Caco-2 (cell line): ENCODE measurements around the gene CCL8. TPM values are rescaled to one million over a fixed set of nuclear protein-coding genes. Genes with fewer than 3 reads are reported as not detected.

Experiments
- BruUV-seq: library from RNA; stranded (reverse); fragments of 400-500 nt; replicated peaks from 2 replicates; lab custom pipeline; 2021; lab: Mats Ljungman, UMichigan
- CTCF ChIA-PET: fragments of 300-600 bp; sonication (Branson Sonifier 250); formaldehyde crosslinking; loops from one replicate; lab custom pipeline; 2022; ENCODE audit warnings: antibody characterized with exemption; lab: Charles Lee
- POLR2A ChIA-PET: fragments of 300-600 bp; sonication (Branson Sonifier 250); formaldehyde crosslinking; loops from one replicate; lab custom pipeline; 2022; ENCODE audit warnings: antibody characterized with exemption; lab: Charles Lee
- DNase-seq, 2 experiments: peaks; one replicate each; pipeline versions ENCODE4 v3.0.0 to v3.0.0-alpha.2; 2020 to 2022
- H3K27me3 ChIP-seq: replicated peaks from 2 replicates; pipeline ENCODE4 v1.6.0; 2011; ENCODE audit warnings: low read length; ENCODE audit not compliant: control insufficient read depth, insufficient read depth
- H3K36me3 ChIP-seq: 2 replicates; pipeline ENCODE4 v1.5.1; 2011; ENCODE audit warnings: low read length; ENCODE audit not compliant: control insufficient read depth, insufficient read depth
- H3K4me1 ChIP-seq: fragments of 250-450 bp; sonication (Bioruptor Pico); 2 replicates; pipeline ENCODE4 v1.5.1; 2020; ENCODE audit warnings: mild to moderate bottlenecking
- H3K4me3 ChIP-seq: 2 replicates; pipeline ENCODE4 v1.5.1; 2011; ENCODE audit warnings: low read depth, mild to moderate bottlenecking, control low read depth, low read length
- H3K9me3 ChIP-seq: fragments of 250-450 bp; sonication (Bioruptor Pico); 2 replicates; pipeline ENCODE4 v1.5.1; 2020; ENCODE audit warnings: mild to moderate bottlenecking, moderate library complexity
- H3K27ac Mint-ChIP-seq: one replicate; pipeline ENCODE4 v1.8.0; 2022; ENCODE audit warnings: mixed read lengths; ENCODE audit not compliant: unreplicated experiment
- H3K27me3 Mint-ChIP-seq: one replicate; pipeline ENCODE4 v1.8.0; 2022; ENCODE audit warnings: mixed read lengths; ENCODE audit not compliant: insufficient read depth, unreplicated experiment
- H3K36me3 Mint-ChIP-seq: one replicate; pipeline ENCODE4 v1.8.0; 2022; ENCODE audit warnings: mild to moderate bottlenecking, mixed read lengths; ENCODE audit not compliant: insufficient read depth, unreplicated experiment
- H3K4me1 Mint-ChIP-seq: one replicate; pipeline ENCODE4 v1.8.0; 2022; ENCODE audit warnings: low read depth, mixed read lengths; ENCODE audit not compliant: unreplicated experiment
- H3K4me3 Mint-ChIP-seq: one replicate; pipeline ENCODE4 v1.8.0; 2022; ENCODE audit warnings: mild to moderate bottlenecking, moderate library complexity, mixed read lengths; ENCODE audit not compliant: unreplicated experiment
- H3K9me3 Mint-ChIP-seq: one replicate; pipeline ENCODE4 v1.8.0; 2022; ENCODE audit warnings: mixed read lengths; ENCODE audit not compliant: unreplicated experiment
- CTCF ChIP-seq, 2 experiments: fragments of 200-600 bp in 1 of 2; IDR thresholded peaks; 1 replicate in 1 of 2; 2 replicates in 1 of 2; pipeline versions ENCODE4 v1.5.1 to v1.8.0; 2011 to 2022; ENCODE audit warnings: antibody characterized with exemption in 1 of 2, control low read depth in 1 of 2, inconsistent platforms in 1 of 2, low read depth in 1 of 2, low read length in 1 of 2, mild to moderate bottlenecking in 1 of 2, moderate library complexity in 1 of 2; ENCODE audit not compliant: insufficient read depth in 1 of 2, severe bottlenecking in 1 of 2, unreplicated experiment in 1 of 2
- intact Hi-C: fragments of 100-400 bp; cut with micrococcal nuclease; formaldehyde crosslinking; loops from one replicate; pipeline ENCODE4 v1.10.0; 2022; ENCODE audit not compliant: unreplicated experiment
- total RNA-seq: library from RNA; stranded (reverse); gene quantifications from 2 replicates; pipeline ENCODE4 v1.2.3, GENCODE V29; 2022

The CCL8 gene
- total RNA-seq, 1 experiment from 2014 or later = not detected

DNA sequence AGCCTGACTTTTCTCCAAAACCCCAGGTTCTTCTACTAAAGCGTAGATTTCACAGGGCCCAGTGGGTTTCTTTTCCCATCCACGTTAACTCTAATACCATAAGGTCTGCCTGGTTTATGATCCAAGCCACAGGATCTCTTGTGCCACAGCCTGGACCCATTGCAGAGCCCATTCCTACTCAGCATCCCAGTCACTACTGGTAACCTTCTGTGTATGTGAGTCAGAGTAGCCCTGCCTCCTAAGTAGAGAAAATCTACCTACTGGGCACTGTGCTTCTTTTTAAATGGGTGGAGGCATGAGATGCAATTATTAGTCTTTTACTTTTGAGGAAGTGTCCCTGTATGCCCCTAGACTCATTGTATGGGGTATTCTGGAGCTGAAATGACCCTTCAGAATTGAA, 20.2 kb upstream of the CCL8 start:
- TF ChIP-seq CTCF (IDR thresholded peaks at IDR 0.05; ENCODE audit: insufficient read depth in 1 of 2, low read depth in 1 of 2, low read length in 1 of 2, severe bottlenecking in 1 of 2, unreplicated experiment in 1 of 2) = no peak
- no peaks in the 10 kb centered on the region for H3K4me1 Mint-ChIP-seq
- Histone ChIP-seq H3K9me3 (no peaks in the 10 kb centered on the region), H3K4me3 (no peak overlapping the region), H3K27me3 (no peaks in the 10 kb centered on the region), H3K4me1 (no peaks in the 10 kb centered on the region), H3K36me3 (no peaks in the 10 kb centered on the region)
- BruUV-seq = no TSS peak
- no peaks in the 10 kb centered on the region for H3K36me3 Mint-ChIP-seq
- CTCF ChIA-PET = interaction anchor here (0.6 kb wide), 1 partner anchor 59 kb away, joined by 4 read pairs; no protein-coding TSS in a partner anchor
- no peaks in the 10 kb centered on the region for H3K27me3 Mint-ChIP-seq
- no peak overlapping the region for H3K27ac Mint-ChIP-seq
- no peaks in the 10 kb centered on the region for H3K9me3 Mint-ChIP-seq
- POLR2A ChIA-PET = no interaction called here
- intact Hi-C loops = no loop called here
- H3K4me3 Mint-ChIP-seq = no peak overlapping the region
- DNase-seq = no peak

DNA sequence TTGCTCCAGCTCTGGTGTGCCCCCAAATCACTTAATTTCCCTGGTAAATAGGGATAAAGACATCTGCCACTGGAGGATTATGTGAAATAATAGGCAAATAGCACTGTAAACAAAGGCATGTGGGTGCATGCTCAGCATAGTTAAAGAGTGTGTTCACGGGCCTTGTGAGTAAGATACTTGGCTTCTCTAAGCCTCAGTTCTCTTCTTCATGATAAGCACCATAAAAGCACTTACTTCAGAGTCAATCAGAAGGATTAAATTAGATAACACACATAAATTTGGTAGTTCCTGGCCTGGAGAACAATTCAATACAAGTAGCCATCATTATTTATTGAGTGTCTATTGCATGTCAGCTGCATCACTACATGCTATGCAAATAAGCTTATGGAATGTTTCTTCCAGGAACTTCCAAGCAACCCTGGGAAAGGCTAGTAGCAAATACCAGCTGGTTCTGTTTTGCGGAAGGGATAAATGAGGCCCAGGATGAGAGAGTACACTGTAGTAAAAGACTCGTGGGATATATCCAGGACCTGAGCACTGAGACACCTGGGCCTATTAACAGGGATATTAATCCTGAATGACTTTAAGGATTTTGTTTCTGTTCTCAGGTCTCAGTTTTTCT, 19.2 kb upstream of the CCL8 start:
- Mint-ChIP-seq H3K9me3 (no peaks in the 10 kb centered on the region), H3K4me1 (no peaks in the 10 kb centered on the region), H3K27ac (no peak overlapping the region), H3K27me3 (no peaks in the 10 kb centered on the region), H3K4me3 (no peak overlapping the region), H3K36me3 (no peaks in the 10 kb centered on the region)
- no peak for DNase-seq
- intact Hi-C loops = no loop called here
- Histone ChIP-seq H3K36me3 (no peaks in the 10 kb centered on the region), H3K9me3 (no peaks in the 10 kb centered on the region), H3K4me3 (no peak overlapping the region), H3K4me1 (no peaks in the 10 kb centered on the region), H3K27me3 (no peaks in the 10 kb centered on the region)
- CTCF ChIA-PET = no interaction called here
- POLR2A ChIA-PET = no interaction called here
- TF ChIP-seq CTCF (IDR thresholded peaks at IDR 0.05; ENCODE audit: insufficient read depth in 1 of 2, low read depth in 1 of 2, low read length in 1 of 2, severe bottlenecking in 1 of 2, unreplicated experiment in 1 of 2) = no peak
- BruUV-seq = no TSS peak

DNA sequence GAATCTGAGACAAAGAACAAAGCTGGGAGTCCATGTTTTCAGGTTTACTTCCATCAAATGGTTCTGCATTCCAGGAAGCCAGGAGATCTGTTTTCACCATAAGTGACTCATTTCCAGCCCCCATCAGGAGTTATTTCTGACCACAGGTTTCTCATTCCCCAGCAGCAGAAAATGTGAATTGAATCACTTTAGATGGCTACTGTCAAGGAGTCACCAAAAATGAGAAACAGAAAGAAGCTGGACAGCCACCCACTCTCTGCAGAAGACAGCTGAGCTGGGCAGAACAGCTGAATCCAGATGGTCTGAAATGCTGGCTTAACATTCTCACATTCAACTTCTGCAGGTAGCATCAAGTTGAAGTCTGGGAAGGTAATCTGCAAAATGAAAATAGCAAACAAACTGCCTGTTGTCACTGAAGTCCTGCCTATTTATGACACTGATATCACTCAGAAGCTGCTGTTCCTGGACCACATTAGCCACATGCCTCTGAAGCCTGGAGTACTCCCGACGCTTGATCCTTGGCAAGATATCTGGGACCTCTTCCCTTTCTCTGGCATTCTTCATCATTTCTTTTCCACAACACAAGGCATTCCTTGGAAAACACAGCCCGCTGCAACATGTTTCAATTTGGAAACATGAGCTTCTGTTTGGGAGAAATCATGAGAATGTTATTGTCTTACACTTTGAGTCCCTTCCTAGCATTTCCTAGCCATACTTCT, 18.4 kb upstream of the CCL8 start:
- intact Hi-C loops = no loop called here
- H3K9me3 Mint-ChIP-seq = no peaks in the 10 kb centered on the region
- H3K4me1 Mint-ChIP-seq = no peaks in the 10 kb centered on the region
- no peaks in the 10 kb centered on the region for H3K27me3 ChIP-seq
- no peak for DNase-seq
- POLR2A ChIA-PET = no interaction called here
- no peaks in the 10 kb centered on the region for H3K27me3 Mint-ChIP-seq
- H3K4me3 Mint-ChIP-seq = no peak overlapping the region
- H3K36me3 ChIP-seq = no peaks in the 10 kb centered on the region
- CTCF ChIA-PET = no interaction called here
- TF ChIP-seq CTCF (IDR thresholded peaks at IDR 0.05; ENCODE audit: insufficient read depth in 1 of 2, low read depth in 1 of 2, low read length in 1 of 2, severe bottlenecking in 1 of 2, unreplicated experiment in 1 of 2) = no peak
- BruUV-seq = no TSS peak
- no peaks in the 10 kb centered on the region for H3K36me3 Mint-ChIP-seq
- H3K9me3 ChIP-seq = no peaks in the 10 kb centered on the region
- H3K27ac Mint-ChIP-seq = no peak overlapping the region
- no peaks in the 10 kb centered on the region for H3K4me1 ChIP-seq
- no peak overlapping the region for H3K4me3 ChIP-seq
